Mesothelial cell of epicardium (in vitro differentiated cells): ENCODE results near the gene KDM5B. TPM values are rescaled to one million over a fixed set of nuclear protein-coding genes. Genes with fewer than 3 reads are reported as not detected.

Source experiments
- DNase-seq, 2 experiments: peaks; one replicate each; pipeline ENCODE4 v3.0.0; 2021; ENCODE audit warnings: low spot score in 2 of 2; ENCODE audit not compliant: unreplicated experiment in 2 of 2
- H3K27ac Mint-ChIP-seq: 2 replicates; pipeline ENCODE4 v1.8.0; 2021; ENCODE audit warnings: mixed read lengths
- H3K27me3 Mint-ChIP-seq: 2 replicates; pipeline ENCODE4 v1.8.0; 2021; ENCODE audit warnings: low read depth, mixed read lengths
- H3K36me3 Mint-ChIP-seq: 2 replicates; pipeline ENCODE4 v1.8.0; 2021; ENCODE audit warnings: mixed read lengths
- H3K4me1 Mint-ChIP-seq: 2 replicates; pipeline ENCODE4 v1.8.0; 2021; ENCODE audit warnings: mixed read lengths
- H3K4me3 Mint-ChIP-seq: 2 replicates; pipeline ENCODE4 v1.8.0; 2021; ENCODE audit warnings: mild to moderate bottlenecking, moderate library complexity, mixed read lengths
- H3K9me3 Mint-ChIP-seq: 2 replicates; pipeline ENCODE4 v1.8.0; 2021; ENCODE audit warnings: mixed read lengths
- CTCF ChIP-seq: fragments of 200-600 bp; sonication (generic); IDR thresholded peaks from one replicate; pipeline ENCODE4 v1.5.0; 2021; ENCODE audit warnings: antibody characterized with exemption; ENCODE audit not compliant: unreplicated experiment
- total RNA-seq: library from RNA; stranded (reverse); gene quantifications from 3 replicates; pipeline ENCODE4 v1.2.1, GENCODE V29; 2021

KDM5B gene
- total RNA-seq, 1 donor from 2014 or later: 265 TPM

- H3K4me3 Mint-ChIP-seq: no peak overlapping the region
- no peaks in the 10 kb centered on the region for H3K27me3 Mint-ChIP-seq
- DNase-seq: no peak
- no peak for TF ChIP-seq CTCF
- H3K4me1 Mint-ChIP-seq: peaks cover 32% of the 10 kb centered on the region
- no peaks in the 10 kb centered on the region for H3K36me3 Mint-ChIP-seq
- no peaks in the 10 kb centered on the region for H3K9me3 Mint-ChIP-seq
- H3K27ac Mint-ChIP-seq: peak overlapping the region; percentile 58
Observed at GRCh38 chr1:202794051-202794740, 14.0 kb downstream of the KDM5B start.

GRCh38 chr1:202791077-202791747, 17.0 kb downstream of the KDM5B start:
- TF ChIP-seq CTCF: no peak
- H3K36me3 Mint-ChIP-seq: peaks cover 3% of the 10 kb centered on the region
- no peak overlapping the region for H3K4me3 Mint-ChIP-seq

GRCh38 chr1:202788800-202789199, 19.4 kb downstream of the KDM5B start:
- no peak for DNase-seq
- no peak for TF ChIP-seq CTCF
- H3K36me3 Mint-ChIP-seq: peaks cover 3% of the 10 kb centered on the region
- peaks cover 22% of the 10 kb centered on the region for H3K4me1 Mint-ChIP-seq
- H3K4me3 Mint-ChIP-seq: no peak overlapping the region
- H3K27me3 Mint-ChIP-seq: no peaks in the 10 kb centered on the region
- H3K27ac Mint-ChIP-seq: peak overlapping the region; percentile 84
- no peaks in the 10 kb centered on the region for H3K9me3 Mint-ChIP-seq

More at GRCh38 chr1:202791077-202791747, 17.0 kb downstream of the KDM5B start:
- DNase-seq: no peak
- peaks cover 27% of the 10 kb centered on the region for H3K4me1 Mint-ChIP-seq
- H3K27ac Mint-ChIP-seq: peak overlapping the region; percentile 82
- no peaks in the 10 kb centered on the region for H3K27me3 Mint-ChIP-seq
- H3K9me3 Mint-ChIP-seq: no peaks in the 10 kb centered on the region

- no peak for TF ChIP-seq CTCF
- no peak for DNase-seq
Observed at GRCh38 chr1:202786804-202787203, 21.4 kb downstream of the KDM5B start.

GRCh38 chr1:202781180-202781579, 27.0 kb downstream of the KDM5B start:
- Mint-ChIP-seq H3K27me3 (no peaks in the 10 kb centered on the region), H3K27ac (peak overlapping the region; percentile 21), H3K4me1 (peaks cover 4% of the 10 kb centered on the region), H3K36me3 (peaks cover 5% of the 10 kb centered on the region), H3K9me3 (no peaks in the 10 kb centered on the region), H3K4me3 (no peak overlapping the region)
- no peak for TF ChIP-seq CTCF
- DNase-seq: no peak

More at GRCh38 chr1:202786804-202787203, 21.4 kb downstream of the KDM5B start:
- Mint-ChIP-seq H3K4me3 (no peak overlapping the region), H3K36me3 (peaks cover 3% of the 10 kb centered on the region), H3K27me3 (no peaks in the 10 kb centered on the region), H3K9me3 (no peaks in the 10 kb centered on the region), H3K27ac (no peak overlapping the region), H3K4me1 (peaks cover 15% of the 10 kb centered on the region)
